ENCODE data around the gene KRT82. TPM values are rescaled to one million over a fixed set of nuclear protein-coding genes. Genes with fewer than 3 reads are reported as not detected.

The KRT82 gene
- polyA plus RNA-seq, 2 donors: not detected

- H3K4me3 ChIP-seq (ENCODE audit: low read depth in 1 of 2, low read length in 2 of 2): no peak within 1 kb of the TSS
- no peaks in the 10 kb centered on the region for H3K27me3 ChIP-seq (ENCODE audit: control insufficient read depth in 1 of 2, insufficient read depth in 2 of 2, low read length in 2 of 2)
- peaks cover 3% of the 10 kb centered on the region in 2 donors for H3K4me1 ChIP-seq (ENCODE audit: control insufficient read depth in 2 of 2, insufficient read depth in 2 of 2, low read length in 1 of 2)
- H3K36me3 ChIP-seq (ENCODE audit: control insufficient read depth in 2 of 2, insufficient read depth in 2 of 2, low read length in 1 of 2): no peaks in the 10 kb centered on the region
- H3K9me3 ChIP-seq (ENCODE audit: control insufficient read depth in 2 of 2, insufficient read depth in 1 of 2, low read depth in 1 of 2, low read length in 1 of 2): no peaks in the 10 kb centered on the region
- H3K27ac ChIP-seq (ENCODE audit: low read depth in 2 of 2, low read length in 1 of 2): no peak within 1 kb of the TSS
- 88 to 90% methylated on average over 40 to 42 of the region's 42 CpGs for WGBS, 2 donors
Observed at GRCh38 chr12:52366738-52367485, 39.2 kb downstream of the KRT82 start, which contains the start of gene KRT85. Gene KRT85, minus strand, starts transcription at chr12:52367481. Its CDS starts 76 bp downstream, at chr12:52367405.

DNA sequence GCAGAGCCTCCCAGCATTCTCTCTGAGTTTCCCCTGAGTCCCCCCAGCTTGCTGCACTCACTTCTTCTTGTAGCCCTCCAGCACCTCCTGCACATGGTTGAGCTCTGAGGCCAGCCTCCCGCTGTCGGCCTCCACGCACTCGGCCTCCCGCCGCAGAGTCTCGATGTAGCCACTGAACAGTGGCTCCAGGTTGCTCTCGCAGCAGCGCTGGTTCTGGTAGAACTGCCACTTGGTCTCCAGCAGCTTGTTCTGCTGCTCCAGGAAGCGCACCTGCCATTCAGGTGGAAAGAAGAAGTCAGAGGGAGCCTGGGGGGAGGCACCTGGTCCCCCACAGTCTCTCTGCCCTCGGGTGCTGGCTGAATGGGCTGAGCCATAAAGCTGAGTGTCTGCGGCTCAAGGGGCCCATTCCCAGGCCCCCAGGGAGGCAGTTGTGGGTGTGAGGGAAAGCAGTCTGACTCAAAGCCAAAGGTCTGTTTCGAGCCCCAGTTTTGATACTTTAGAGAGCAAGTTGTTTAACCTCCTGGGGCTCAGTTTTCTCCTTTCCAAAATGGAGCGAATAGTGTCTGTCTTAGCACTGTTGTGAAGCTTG is 41.1 kb downstream of the KRT82 start:
- Histone ChIP-seq H3K27ac (ENCODE audit: low read depth in 2 of 2, low read length in 1 of 2) (no peak overlapping the region), H3K27me3 (ENCODE audit: control insufficient read depth in 1 of 2, insufficient read depth in 2 of 2, low read length in 2 of 2) (no peaks in the 10 kb centered on the region), H3K36me3 (ENCODE audit: control insufficient read depth in 2 of 2, insufficient read depth in 2 of 2, low read length in 1 of 2) (no peaks in the 10 kb centered on the region), H3K9me3 (ENCODE audit: control insufficient read depth in 2 of 2, insufficient read depth in 1 of 2, low read depth in 1 of 2, low read length in 1 of 2) (no peaks in the 10 kb centered on the region), H3K4me3 (ENCODE audit: low read depth in 1 of 2, low read length in 2 of 2) (no peak overlapping the region), H3K4me1 (ENCODE audit: control insufficient read depth in 2 of 2, insufficient read depth in 2 of 2, low read length in 1 of 2) (peaks cover 0 to 3% of the 10 kb centered on the region in 2 donors)
- WGBS, 2 donors: 82 to 83% methylated on average over 14 of the region's 14 CpGs

- H3K27ac ChIP-seq (ENCODE audit: low read depth in 2 of 2, low read length in 1 of 2): no peak overlapping the region
- H3K36me3 ChIP-seq (ENCODE audit: control insufficient read depth in 2 of 2, insufficient read depth in 2 of 2, low read length in 1 of 2): no peaks in the 10 kb centered on the region
- no peaks in the 10 kb centered on the region for H3K9me3 ChIP-seq (ENCODE audit: control insufficient read depth in 2 of 2, insufficient read depth in 1 of 2, low read depth in 1 of 2, low read length in 1 of 2)
- no peaks in the 10 kb centered on the region for H3K27me3 ChIP-seq (ENCODE audit: control insufficient read depth in 1 of 2, insufficient read depth in 2 of 2, low read length in 2 of 2)
- H3K4me1 ChIP-seq (ENCODE audit: control insufficient read depth in 2 of 2, insufficient read depth in 2 of 2, low read length in 1 of 2): peaks cover 0 to 3% of the 10 kb centered on the region in 2 donors
- no peak overlapping the region for H3K4me3 ChIP-seq (ENCODE audit: low read depth in 1 of 2, low read length in 2 of 2)
- 82 to 85% methylated on average over 7 of the region's 7 CpGs for WGBS, 2 donors
Observed at GRCh38 chr12:52364061-52364460, 42.1 kb downstream of the KRT82 start.

DNA sequence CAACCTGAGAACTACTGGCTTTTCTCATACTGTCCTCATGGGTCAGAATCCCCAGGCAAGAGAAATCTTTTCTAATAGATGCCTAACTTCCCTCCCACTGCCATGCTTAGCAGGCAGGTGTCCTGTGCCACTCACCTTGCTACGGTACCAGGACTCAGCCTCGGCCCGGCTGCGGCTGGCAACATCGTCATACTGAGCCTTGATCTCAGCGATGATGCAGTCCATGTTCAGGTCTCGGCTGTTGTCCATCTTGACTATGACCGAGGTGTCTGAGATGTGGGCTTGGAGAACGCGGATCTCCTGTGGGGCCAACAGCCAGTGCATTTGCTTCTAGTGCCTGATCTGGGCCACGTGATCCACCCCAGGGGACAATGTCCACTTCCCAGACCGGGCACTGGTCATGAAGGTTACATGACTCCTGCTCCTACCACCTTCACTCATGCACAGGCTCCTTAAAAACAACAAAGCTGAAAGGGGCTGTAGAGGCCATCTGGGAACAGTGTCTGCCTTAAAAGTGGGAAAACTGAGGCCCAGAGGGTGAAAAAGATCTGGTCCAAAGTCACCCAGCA is 42.9 kb downstream of the KRT82 start:
- Histone ChIP-seq H3K9me3 (ENCODE audit: control insufficient read depth in 2 of 2, insufficient read depth in 1 of 2, low read depth in 1 of 2, low read length in 1 of 2) (no peaks in the 10 kb centered on the region), H3K36me3 (ENCODE audit: control insufficient read depth in 2 of 2, insufficient read depth in 2 of 2, low read length in 1 of 2) (no peaks in the 10 kb centered on the region), H3K27ac (ENCODE audit: low read depth in 2 of 2, low read length in 1 of 2) (no peak overlapping the region), H3K27me3 (ENCODE audit: control insufficient read depth in 1 of 2, insufficient read depth in 2 of 2, low read length in 2 of 2) (no peaks in the 10 kb centered on the region), H3K4me3 (ENCODE audit: low read depth in 1 of 2, low read length in 2 of 2) (no peak overlapping the region), H3K4me1 (ENCODE audit: control insufficient read depth in 2 of 2, insufficient read depth in 2 of 2, low read length in 1 of 2) (peaks cover 0 to 3% of the 10 kb centered on the region in 2 donors)
- 93 to 95% methylated on average over 12 of the region's 12 CpGs for WGBS, 2 donors

DNA sequence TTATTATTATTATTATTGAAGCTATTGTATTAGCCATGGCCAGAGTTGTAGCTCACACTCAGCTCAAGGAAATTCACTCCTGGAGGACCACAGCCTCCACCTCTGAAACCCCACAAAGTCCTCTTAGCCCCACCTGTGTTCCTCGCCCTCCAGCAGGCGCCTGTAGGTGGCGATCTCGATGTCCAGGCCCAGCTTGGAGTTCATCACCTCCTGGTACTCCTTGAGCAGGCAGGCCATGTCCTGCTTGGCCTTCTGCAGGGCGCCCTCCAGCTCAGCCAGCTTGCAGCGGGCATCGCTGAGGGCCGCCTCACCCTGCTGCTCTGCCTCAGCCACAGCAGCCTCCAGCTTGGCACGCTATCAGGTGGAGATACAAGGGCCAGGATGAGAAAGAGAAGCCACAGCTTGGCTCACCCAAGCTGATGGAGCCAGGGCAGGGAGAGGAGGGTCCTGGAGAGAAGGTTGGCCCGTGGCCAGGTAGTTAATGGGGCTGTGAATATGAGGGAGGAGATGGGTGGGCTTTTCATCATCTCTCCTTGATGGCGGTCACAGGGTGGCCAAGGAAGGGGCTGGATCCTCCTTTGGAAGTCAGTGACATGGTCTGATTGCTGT is 43.9 kb downstream of the KRT82 start:
- 86 to 87% methylated on average over 11 of the region's 11 CpGs for WGBS, 2 donors
- no peaks in the 10 kb centered on the region for H3K27me3 ChIP-seq (ENCODE audit: control insufficient read depth in 1 of 2, insufficient read depth in 2 of 2, low read length in 2 of 2)
- peaks cover 0 to 3% of the 10 kb centered on the region in 2 donors for H3K4me1 ChIP-seq (ENCODE audit: control insufficient read depth in 2 of 2, insufficient read depth in 2 of 2, low read length in 1 of 2)
- H3K4me3 ChIP-seq (ENCODE audit: low read depth in 1 of 2, low read length in 2 of 2): no peak overlapping the region
- no peaks in the 10 kb centered on the region for H3K9me3 ChIP-seq (ENCODE audit: control insufficient read depth in 2 of 2, insufficient read depth in 1 of 2, low read depth in 1 of 2, low read length in 1 of 2)
- H3K36me3 ChIP-seq (ENCODE audit: control insufficient read depth in 2 of 2, insufficient read depth in 2 of 2, low read length in 1 of 2): no peaks in the 10 kb centered on the region
- H3K27ac ChIP-seq (ENCODE audit: low read depth in 2 of 2, low read length in 1 of 2): no peak overlapping the region

DNA sequence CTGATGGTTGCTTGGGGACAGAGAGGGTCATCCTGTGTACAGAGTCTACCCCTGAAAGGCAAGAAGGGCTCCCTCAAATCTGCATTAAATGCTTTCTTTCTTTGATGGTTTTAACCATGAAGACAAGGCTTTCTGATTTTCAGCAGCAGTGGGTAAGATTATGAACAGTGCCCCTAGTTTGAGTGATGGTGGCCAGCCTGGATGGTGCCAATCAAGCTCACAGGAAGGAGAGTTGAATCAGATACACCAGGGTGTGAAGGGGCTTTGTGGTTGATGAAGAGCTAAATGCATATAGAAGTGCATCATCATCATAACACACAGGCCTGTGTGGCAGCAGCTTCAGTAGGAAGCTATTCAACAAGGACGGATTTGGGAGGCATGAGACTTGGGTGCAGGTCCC is 44.6 kb downstream of the KRT82 start:
- no peaks in the 10 kb centered on the region for H3K36me3 ChIP-seq (ENCODE audit: control insufficient read depth in 2 of 2, insufficient read depth in 2 of 2, low read length in 1 of 2)
- H3K4me3 ChIP-seq (ENCODE audit: low read depth in 1 of 2, low read length in 2 of 2): no peak overlapping the region
- no peak overlapping the region for H3K27ac ChIP-seq (ENCODE audit: low read depth in 2 of 2, low read length in 1 of 2)
- peaks cover 0 to 3% of the 10 kb centered on the region in 2 donors for H3K4me1 ChIP-seq (ENCODE audit: control insufficient read depth in 2 of 2, insufficient read depth in 2 of 2, low read length in 1 of 2)
- 96 to 100% methylated on average over 1 of the region's 1 CpG for WGBS, 2 donors
- H3K9me3 ChIP-seq (ENCODE audit: control insufficient read depth in 2 of 2, insufficient read depth in 1 of 2, low read depth in 1 of 2, low read length in 1 of 2): no peaks in the 10 kb centered on the region
- no peaks in the 10 kb centered on the region for H3K27me3 ChIP-seq (ENCODE audit: control insufficient read depth in 1 of 2, insufficient read depth in 2 of 2, low read length in 2 of 2)

- WGBS, 2 donors: 54 to 64% methylated on average over 13 of the region's 13 CpGs
- H3K27ac ChIP-seq (ENCODE audit: low read depth in 2 of 2, low read length in 1 of 2): no peak overlapping the region
- H3K36me3 ChIP-seq (ENCODE audit: control insufficient read depth in 2 of 2, insufficient read depth in 2 of 2, low read length in 1 of 2): no peaks in the 10 kb centered on the region
- H3K9me3 ChIP-seq (ENCODE audit: control insufficient read depth in 2 of 2, insufficient read depth in 1 of 2, low read depth in 1 of 2, low read length in 1 of 2): no peaks in the 10 kb centered on the region
- no peak overlapping the region for H3K4me3 ChIP-seq (ENCODE audit: low read depth in 1 of 2, low read length in 2 of 2)
- no peaks in the 10 kb centered on the region for H3K27me3 ChIP-seq (ENCODE audit: control insufficient read depth in 1 of 2, insufficient read depth in 2 of 2, low read length in 2 of 2)
- H3K4me1 ChIP-seq (ENCODE audit: control insufficient read depth in 2 of 2, insufficient read depth in 2 of 2, low read length in 1 of 2): peaks cover 0 to 3% of the 10 kb centered on the region in 2 donors
Observed at GRCh38 chr12:52360663-52361271, 45.4 kb downstream of the KRT82 start.

GRCh38 chr12:52360106-52360662 is 46.0 kb downstream of the KRT82 start:
- Histone ChIP-seq H3K36me3 (ENCODE audit: control insufficient read depth in 2 of 2, insufficient read depth in 2 of 2, low read length in 1 of 2) (no peaks in the 10 kb centered on the region), H3K4me3 (ENCODE audit: low read depth in 1 of 2, low read length in 2 of 2) (no peak overlapping the region), H3K27me3 (ENCODE audit: control insufficient read depth in 1 of 2, insufficient read depth in 2 of 2, low read length in 2 of 2) (no peaks in the 10 kb centered on the region), H3K9me3 (ENCODE audit: control insufficient read depth in 2 of 2, insufficient read depth in 1 of 2, low read depth in 1 of 2, low read length in 1 of 2) (no peaks in the 10 kb centered on the region), H3K4me1 (ENCODE audit: control insufficient read depth in 2 of 2, insufficient read depth in 2 of 2, low read length in 1 of 2) (peaks cover 0 to 3% of the 10 kb centered on the region in 2 donors), H3K27ac (ENCODE audit: low read depth in 2 of 2, low read length in 1 of 2) (no peak overlapping the region)
- WGBS, 2 donors: 77 to 88% methylated on average over 7 of the region's 7 CpGs

DNA sequence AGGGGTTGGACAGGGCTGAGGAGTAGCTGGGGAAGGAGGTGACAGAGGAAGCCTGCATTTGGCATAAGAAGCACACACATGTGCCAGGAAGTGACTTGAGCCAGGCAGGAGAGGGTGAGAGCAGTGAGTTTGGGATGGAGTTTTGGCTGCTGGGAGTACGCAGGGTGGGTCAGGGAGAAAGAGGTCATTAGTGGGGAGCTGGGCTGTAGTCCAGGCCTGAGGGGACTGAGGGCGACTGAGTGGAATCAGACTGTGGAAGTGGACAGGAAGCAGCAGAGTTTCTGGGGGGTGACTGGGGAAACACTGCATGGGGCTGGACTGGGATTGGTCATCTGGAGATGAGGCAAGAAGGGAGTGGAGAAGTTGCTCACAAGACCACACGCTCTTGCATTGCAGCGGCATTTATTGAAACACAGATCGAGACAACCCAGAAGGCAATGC is 46.5 kb downstream of the KRT82 start:
- no peaks in the 10 kb centered on the region for H3K9me3 ChIP-seq (ENCODE audit: control insufficient read depth in 2 of 2, insufficient read depth in 1 of 2, low read depth in 1 of 2, low read length in 1 of 2)
- H3K27ac ChIP-seq (ENCODE audit: low read depth in 2 of 2, low read length in 1 of 2): no peak overlapping the region
- H3K4me1 ChIP-seq (ENCODE audit: control insufficient read depth in 2 of 2, insufficient read depth in 2 of 2, low read length in 1 of 2): peaks cover 0 to 3% of the 10 kb centered on the region in 2 donors
- no peaks in the 10 kb centered on the region for H3K27me3 ChIP-seq (ENCODE audit: control insufficient read depth in 1 of 2, insufficient read depth in 2 of 2, low read length in 2 of 2)
- 79% methylated on average over 5 of the region's 5 CpGs for WGBS, 2 donors
- no peak overlapping the region for H3K4me3 ChIP-seq (ENCODE audit: low read depth in 1 of 2, low read length in 2 of 2)
- H3K36me3 ChIP-seq (ENCODE audit: control insufficient read depth in 2 of 2, insufficient read depth in 2 of 2, low read length in 1 of 2): no peaks in the 10 kb centered on the region

All from esophagus (tissue), 2 donors.